Epithelial cell of umbilical artery (primary cell): ENCODE measurements around the gene LGR4. TPM values are rescaled to one million over a fixed set of nuclear protein-coding genes. Genes with fewer than 3 reads are reported as not detected.

Experiments used
- total RNA-seq: library from RNA; depleted of rRNA; stranded (reverse); fragments of >200 nt; gene quantifications from 2 replicates; pipeline ENCODE4 v1.2.3, GENCODE V29; 2014

LGR4 gene, protein sequence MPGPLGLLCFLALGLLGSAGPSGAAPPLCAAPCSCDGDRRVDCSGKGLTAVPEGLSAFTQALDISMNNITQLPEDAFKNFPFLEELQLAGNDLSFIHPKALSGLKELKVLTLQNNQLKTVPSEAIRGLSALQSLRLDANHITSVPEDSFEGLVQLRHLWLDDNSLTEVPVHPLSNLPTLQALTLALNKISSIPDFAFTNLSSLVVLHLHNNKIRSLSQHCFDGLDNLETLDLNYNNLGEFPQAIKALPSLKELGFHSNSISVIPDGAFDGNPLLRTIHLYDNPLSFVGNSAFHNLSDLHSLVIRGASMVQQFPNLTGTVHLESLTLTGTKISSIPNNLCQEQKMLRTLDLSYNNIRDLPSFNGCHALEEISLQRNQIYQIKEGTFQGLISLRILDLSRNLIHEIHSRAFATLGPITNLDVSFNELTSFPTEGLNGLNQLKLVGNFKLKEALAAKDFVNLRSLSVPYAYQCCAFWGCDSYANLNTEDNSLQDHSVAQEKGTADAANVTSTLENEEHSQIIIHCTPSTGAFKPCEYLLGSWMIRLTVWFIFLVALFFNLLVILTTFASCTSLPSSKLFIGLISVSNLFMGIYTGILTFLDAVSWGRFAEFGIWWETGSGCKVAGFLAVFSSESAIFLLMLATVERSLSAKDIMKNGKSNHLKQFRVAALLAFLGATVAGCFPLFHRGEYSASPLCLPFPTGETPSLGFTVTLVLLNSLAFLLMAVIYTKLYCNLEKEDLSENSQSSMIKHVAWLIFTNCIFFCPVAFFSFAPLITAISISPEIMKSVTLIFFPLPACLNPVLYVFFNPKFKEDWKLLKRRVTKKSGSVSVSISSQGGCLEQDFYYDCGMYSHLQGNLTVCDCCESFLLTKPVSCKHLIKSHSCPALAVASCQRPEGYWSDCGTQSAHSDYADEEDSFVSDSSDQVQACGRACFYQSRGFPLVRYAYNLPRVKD
- total RNA-seq: 5.2 and 6.5 TPM in 2 replicates

DNA sequence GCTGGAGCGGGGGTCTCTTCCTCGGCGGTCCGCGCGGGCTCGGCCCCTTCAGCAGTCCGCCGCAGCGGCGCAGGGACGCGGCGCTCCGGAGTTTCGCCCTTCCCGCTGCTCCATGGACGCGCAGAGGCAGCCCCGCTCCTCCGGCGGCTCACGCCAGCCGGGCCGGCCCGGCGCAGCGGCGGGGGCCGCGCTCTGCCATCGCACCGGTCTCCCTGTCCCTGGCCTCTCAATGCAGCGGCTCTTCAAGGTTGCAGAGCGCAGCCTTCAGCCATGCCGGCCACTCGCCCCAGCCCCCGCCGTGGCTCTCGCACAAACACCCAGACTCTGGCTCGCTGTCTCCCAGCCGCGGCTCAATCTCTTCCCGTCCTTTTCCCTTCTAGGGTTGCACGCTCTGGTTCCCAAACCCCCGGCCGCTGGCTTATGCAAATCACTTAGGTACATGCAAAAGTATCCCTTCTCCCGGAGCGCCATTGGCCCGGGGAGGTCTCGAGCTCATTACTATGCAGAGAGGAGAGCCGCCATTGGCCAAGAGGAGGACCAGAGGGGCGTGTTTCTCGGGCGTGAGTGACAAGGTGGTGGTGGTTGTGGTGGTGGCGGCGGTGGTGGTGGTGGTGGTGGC, at the start of gene LGR4:
Gene LGR4, minus strand, starts transcription at position 393 of the 619 bp plus-strand sequence. CDS start 488 bp downstream, outside the sequence.

DNA sequence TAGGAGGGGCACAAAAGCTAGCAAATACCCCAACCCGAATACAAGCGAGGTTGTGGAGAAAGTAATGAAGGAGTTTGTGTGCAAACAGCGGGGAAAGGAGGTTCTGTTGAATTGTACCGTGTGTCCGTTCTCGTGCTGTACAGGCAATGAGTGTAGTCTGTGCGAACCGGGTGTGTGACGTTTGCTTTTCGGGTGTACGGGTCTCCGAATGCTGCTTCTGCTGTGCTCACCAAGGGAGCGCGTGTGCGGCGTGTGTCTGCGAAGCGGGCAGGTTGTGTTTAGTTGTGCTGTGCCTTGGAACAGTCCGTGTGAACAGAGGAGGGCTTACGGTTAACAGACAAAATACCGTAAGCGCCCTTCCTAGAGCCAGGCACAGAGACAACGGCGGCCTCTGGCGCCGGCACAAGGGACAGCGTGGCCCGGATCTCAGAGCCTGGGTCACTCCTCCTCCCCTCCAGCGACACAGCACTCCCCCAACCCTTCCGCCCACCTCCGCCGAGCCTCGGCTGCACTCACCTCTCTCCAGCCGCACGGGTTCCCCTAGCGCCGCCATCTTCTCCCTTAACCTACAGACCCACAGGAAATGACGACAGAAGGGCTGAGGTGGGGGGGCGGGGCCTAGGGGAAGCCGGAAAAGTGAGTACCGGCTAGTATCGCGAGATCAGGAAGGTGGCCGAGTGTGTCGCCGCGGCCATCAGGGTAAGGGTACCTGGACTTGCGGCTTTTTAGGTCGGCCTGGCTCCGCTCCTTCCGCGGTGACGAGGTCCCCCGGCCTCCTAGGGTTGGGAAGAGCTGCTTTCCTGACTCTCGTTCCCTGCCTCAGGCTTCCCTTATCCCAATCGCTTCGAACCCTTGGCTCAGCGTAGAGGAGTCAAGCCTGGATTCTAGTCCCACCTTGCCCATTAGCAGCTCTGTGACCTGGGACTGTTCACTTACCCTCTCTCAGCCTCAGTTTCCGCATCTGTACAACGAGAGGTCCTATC, 33.9 kb upstream of the LGR4 start, which contains the start of gene LIN7C:
Gene LIN7C, minus strand, starts transcription at position 570 of the 983 bp plus-strand sequence. Its CDS starts 17 bp downstream, at position 553.

DNA sequence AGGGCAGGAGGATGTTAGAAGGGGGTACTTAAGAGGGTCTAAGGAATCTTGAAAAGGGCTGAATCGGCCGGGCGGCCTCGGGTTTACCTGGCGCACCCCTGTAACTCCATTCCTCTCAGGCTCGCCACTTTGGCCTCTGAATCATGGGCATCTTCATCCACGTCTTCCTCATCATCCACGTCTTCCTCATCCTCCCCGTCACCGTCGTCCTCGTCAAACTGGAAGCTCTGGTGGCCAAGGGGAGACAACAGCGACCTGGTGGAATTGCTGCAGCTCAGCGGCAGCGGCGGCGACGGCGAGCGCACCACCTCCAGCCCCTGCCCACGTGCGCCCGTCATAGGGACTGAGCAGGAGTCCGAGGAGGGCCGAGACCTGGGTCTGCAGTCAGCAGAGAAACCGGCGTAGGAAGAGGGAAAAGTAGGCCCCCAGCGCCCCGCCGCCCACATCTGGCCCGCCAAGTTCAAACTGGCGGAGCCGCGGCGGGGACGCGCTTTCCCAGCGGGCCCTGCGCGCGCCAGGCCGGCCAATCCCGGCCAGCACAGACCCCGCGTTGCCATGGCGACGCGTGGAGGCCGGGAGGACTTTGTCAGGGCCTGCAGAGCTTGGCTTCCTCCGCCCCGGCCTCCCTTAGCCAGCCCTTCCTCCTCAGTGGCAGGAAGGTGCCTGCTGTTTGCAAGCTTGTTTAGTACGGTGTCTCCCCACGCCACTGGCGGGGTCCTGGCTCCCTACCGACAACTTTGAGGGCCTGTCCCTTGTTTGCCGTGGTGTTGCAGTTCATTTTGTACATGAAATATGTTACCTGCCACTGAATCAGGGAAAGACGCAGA, 109.6 kb downstream of the LGR4 start, which contains the start of gene CCDC34:
Gene CCDC34, minus strand, starts transcription at position 467 of the 827 bp plus-strand sequence. Its CDS starts 21 bp downstream, at position 446.

Other genes starting within 250 kb of the LGR4 start
- 5.2 and 8.4 TPM in 2 replicates for gene CCDC34, start 109.6 kb downstream of the LGR4 start, total RNA-seq
- 47.7 and 68.8 TPM in 2 replicates for gene LIN7C, start 34.0 kb upstream of the LGR4 start, total RNA-seq
- 2.6 and 8.5 TPM in 2 replicates for gene BDNF, start 227.7 kb upstream of the LGR4 start, total RNA-seq